NCI-H1417 treated with DMSO at 0.1 percent for 48 hours (cell line): Measurements from ENCODE around the gene ATP5MG.

Source experiments
- DNase-seq: peaks from one replicate; lab custom pipeline; 2025; lab: John Stamatoyannopoulos, UW

The ATP5MG gene

DNA sequence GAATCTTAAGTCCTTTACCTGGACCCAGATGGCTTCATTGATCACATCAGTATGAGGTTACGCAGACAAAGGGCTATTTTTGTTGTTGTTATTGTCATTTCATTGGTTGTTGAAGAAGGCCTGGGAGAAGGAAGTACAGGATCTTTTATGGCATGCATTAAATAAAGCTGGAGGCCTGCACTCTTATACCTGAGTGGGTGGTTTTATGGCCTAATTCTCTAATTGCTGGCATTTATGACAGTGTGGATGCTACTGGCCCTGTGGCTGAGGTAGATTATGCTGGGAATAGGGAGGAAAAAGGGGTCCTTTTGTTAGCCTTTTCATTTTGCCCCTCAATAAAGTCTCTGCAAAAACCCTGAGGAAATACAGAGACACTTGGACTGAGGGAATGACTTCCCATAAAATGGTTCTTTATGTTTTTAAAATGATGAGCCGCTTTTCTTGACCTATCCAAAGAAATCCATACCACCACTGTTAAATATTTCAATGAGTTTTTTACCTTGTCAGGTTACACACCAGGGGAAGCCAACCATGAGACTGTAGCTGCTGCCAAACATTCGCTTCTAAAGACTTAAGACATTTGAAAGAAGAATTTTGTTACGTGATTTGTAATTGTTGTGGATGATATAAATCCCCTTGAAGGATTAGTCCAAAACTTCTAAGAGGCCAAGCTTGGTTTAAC is 41.6 kb downstream of the ATP5MG start:
- DNase-seq, result no peak

- DNase-seq, result no peak
These were observed 42.3 kb downstream of the ATP5MG start for GRCh38 chr11:118443590-118444218.

- no peak for DNase-seq
These were observed 46.0 kb downstream of the ATP5MG start for GRCh38 chr11:118447423-118447822.

DNA sequence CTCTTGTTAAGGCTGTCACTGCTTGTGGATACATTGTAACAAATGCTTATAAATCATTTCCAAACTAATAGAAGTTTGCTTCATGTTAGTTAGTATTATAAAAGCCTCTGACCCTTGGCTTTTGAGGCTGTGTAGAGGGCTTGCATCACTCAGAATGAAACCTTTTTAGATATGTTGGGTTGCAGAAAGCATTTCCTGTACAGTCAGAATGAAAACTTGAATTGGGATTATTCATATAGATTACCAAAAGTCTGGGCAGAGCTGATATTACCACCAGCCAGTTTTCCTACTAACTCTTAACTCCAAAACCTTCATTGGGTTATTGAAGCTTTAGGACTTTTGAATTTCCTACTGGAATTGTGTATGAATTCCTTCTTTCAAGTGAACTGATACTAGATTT is 46.9 kb downstream of the ATP5MG start:
- DNase-seq, result no peak

DNA sequence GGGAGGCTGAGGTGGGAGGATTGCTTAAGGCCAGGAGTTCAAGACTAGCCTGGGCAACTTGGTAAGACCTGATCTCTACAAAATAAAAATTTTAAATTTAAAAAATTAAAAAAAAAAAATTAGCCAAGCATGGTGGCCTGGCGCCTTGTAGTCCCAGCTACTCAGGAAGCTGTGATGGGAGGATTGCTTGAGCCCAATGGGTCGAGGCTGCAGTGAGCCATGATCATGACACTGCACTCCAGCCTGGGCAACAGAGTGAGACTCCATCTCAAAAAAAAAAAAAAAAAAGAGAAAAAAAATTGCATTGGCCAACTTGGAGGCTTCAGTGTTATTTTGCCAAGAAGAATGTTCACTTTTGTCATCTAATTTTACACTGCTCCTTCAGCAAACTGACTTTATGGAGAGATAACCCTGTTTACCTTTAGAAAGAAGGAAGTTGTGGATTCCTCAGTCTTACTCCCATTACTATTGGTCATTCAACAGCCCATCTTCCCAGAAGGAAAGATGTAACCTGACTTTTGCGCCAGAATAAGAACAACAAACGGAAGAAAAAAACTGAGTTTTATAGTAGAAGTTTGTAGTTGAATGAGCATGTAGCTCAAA is 48.0 kb downstream of the ATP5MG start:
- DNase-seq, result no peak

DNA sequence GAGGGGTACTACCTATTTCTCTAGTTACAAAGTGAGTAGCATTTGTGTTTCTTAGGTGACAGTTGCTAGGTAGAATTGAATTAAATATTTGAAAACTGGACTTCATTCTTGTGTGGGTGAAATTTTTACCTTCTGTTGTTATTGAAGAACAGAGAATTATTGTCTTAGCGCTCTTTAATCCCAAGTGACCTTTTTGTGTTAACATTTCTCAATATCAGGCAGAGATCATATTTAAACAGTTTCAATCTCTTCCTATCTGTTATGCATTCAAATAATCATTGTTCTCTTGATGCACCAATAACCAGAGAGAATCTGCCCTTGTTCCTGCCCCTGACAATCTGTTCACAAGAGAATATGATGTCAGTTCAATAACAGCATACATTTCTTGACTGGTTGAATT is 49.0 kb downstream of the ATP5MG start:
- DNase-seq, result no peak
